Activated T-cell treated with anti-CD3 and anti-CD28 coated beads for 4 hours (primary cell): ENCODE measurements around the gene RNF169.
"Not testable (repeated sequence)": the region's sequence is repeated elsewhere in the genome, so short reads cannot be mapped to it uniquely, and the experiment has no call there.

Experiments used
- DNase-seq: peaks from one replicate; pipeline ENCODE4 v3.0.0-alpha.2; 2020

The RNF169 gene

DNA sequence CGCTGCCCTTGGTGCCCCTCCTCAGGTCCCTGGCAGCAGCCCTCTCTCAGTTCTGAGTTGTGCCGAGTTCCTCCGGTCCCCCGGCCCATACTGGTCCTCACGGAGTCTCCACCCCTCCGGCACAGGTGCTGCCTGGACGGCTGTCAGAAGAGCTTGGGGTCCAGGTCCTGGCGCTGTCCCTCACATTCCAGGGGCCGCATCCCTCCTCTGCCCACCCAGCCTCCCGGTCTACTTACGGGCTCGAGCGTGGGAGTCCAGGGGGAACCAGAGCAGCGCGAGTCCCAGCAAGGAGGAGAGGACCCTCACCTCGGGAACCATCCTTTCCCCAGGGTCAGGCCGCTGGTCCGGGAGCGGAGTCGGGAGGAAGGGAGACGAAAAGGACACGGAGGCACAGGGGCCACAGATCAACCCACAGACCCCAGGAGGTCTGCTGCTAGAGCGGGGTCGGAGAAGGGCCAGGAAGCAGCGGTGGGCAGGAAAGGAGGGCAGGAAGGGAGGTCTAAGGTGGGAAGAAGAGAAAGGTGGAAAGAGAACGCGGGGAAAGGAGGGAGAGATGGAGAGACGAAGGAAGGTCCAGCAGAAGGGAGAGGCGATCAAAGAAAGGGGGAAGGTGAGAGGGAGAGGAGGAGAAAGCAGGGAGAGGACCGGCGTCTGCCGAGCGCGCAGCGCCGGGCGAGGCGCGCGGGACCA, 17.9 kb upstream of the RNF169 start:
- no peak for DNase-seq

- DNase-seq, result no peak
These were observed 17.2 kb upstream of the RNF169 start, which contains the start of gene CHRDL2 for GRCh38 chr11:74731301-74732094. Gene CHRDL2 (minus strand): TSS chr11:74731426. CDS start chr11:74730888, 538 bp downstream.

GRCh38 chr11:74734559-74734925, 14.1 kb upstream of the RNF169 start:
- DNase-seq, result no peak

GRCh38 chr11:74735365-74735928, 13.2 kb upstream of the RNF169 start:
- DNase-seq, result no peak

- DNase-seq, result no peak
These were observed 12.6 kb upstream of the RNF169 start for GRCh38 chr11:74736031-74736430.

DNA sequence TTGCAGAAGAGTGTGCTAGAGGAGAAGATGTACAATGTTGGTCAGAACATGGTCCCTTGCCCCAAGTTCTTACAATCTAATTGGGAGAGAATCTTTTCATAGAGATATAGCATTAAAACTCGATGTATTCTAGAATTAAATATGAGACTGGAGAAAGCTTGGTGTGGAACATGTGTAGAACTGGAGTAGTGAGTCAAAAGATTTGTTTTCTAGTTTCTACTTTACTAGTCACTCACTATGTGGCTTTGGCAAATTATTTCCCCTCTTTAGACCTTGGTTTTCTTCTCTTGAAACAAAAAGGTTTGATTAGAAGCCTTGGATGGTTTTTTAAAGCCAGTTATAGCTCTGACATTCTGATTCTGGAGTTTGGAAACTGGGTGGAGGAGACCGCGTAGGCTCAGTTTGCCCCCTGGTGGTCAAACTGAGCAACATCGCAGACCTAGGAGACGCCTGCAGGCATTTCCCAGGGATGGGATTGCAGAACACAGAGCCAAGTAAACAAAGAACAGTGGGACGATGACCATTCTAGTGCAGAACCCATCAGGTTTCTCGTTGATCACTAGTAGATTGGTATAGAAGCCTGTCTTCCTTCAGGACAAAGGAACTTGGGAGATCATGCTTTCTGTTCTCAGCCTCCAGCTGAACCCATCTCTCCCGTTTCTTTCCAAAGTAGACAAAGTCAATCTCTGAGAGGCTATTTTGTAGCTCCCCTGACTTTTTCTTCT, 8.9 kb upstream of the RNF169 start:
- DNase-seq, result peak; percentile 16

GRCh38 chr11:74742070-74742469, 6.6 kb upstream of the RNF169 start:
- DNase-seq, result no peak

- DNase-seq, result no peak
These were observed 5.0 kb upstream of the RNF169 start for GRCh38 chr11:74743640-74744039.

DNA sequence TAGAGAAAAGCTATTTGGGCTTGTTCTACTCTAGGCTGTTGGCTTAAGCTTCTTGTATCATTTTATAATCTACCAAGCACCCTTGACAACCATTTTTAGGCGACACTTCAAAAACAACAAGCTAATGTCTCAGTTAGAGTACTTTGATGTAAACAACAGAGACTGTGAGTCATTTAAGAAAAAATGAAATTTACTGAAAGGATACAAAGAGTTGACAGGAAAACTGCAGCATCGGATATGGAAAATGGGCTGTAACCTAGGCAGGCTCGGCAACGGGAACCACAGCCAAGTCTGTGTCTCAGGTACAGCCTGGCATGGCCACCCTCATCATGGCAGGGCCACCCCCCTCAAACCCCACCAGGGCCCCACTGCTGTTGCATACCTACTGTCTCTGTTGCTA, 4.4 kb upstream of the RNF169 start:
- no peak for DNase-seq

DNA sequence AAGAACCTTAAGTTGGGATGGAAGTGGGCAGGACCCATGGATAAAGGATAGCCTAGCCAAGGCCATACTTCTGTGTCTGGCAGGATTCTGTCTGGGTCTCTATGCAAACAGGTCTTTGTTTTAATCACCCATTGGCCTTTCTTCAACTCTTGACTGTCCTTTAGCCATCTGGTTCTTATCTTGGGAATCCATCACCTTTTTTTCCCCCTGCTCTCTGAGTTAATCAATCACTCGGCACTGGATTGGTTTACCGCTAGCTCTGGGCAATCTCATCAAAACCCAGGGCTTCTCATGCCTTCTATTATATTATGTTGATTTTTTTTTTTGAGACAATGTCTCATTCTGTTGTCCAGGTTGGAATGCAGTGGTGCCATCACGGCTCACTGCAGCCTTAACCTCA, 1.8 kb upstream of the RNF169 start:
- no peak for DNase-seq

- DNase-seq, result peak; percentile 30
These were observed 697 bp downstream of the RNF169 start for GRCh38 chr11:74749127-74749964.

GRCh38 chr11:74749965-74750296, 1.3 kb downstream of the RNF169 start:
- DNase-seq, result no peak

GRCh38 chr11:74750598-74750997, 1.9 kb downstream of the RNF169 start:
- not testable (repeated sequence) for DNase-seq

DNA sequence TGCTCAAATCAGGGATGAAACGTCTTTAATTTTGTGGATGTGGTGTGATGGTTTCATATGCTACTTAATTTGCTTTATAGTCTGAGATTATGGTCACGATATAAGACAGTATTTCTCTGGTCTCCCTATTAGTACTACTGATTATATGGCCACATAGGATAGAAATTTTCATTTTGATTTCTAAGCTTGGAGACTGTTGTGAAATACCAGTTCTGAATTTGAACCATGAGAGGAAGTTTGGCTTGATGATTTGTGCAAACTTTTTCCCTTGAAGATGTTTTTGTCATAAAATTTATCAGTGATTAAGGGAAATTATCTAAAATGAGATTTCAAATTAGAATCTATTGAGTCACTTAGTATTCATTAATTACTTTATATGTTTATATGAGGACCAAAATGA, 2.7 kb downstream of the RNF169 start:
- DNase-seq, result no peak

DNA sequence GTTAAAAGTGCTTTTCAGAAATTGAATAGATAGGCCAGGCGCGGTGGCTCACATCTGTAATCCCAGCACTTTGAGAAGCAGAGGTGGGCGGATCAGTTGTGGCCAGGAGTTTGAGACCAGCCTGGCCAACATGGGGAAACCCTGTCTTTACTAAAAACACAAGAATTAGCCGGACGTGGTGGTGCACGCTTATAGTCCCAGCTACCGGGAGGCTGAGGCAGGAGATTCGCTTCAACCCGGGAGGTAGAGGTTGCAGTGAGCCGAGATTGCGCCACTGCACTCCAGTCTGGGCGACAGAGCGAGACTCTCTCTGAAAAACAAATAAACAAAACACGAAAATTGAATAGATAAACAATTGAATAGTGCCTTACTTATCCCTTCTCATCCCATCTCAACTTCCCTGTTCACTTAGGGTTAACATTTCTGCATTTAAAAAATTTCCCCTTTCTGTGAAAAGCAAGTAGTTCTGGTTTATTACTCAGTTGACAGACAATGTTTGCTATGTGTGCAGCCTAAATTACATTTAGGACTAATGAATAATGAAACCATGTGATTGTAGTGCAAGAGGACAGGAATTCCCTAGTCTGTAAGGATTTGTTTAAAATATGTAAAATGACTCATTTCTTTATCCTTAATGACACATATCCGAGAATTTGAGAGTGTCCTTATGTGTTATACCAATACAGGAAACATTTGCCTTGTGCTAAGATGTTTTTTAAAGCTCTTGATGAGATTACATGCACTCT, 6.0 kb downstream of the RNF169 start:
- no peak for DNase-seq

- DNase-seq, result no peak
These were observed 6.8 kb downstream of the RNF169 start for GRCh38 chr11:74755395-74755995.

GRCh38 chr11:74756571-74756970, 7.9 kb downstream of the RNF169 start:
- DNase-seq, result no peak

GRCh38 chr11:74766905-74767304, 18.3 kb downstream of the RNF169 start:
- no peak for DNase-seq

DNA sequence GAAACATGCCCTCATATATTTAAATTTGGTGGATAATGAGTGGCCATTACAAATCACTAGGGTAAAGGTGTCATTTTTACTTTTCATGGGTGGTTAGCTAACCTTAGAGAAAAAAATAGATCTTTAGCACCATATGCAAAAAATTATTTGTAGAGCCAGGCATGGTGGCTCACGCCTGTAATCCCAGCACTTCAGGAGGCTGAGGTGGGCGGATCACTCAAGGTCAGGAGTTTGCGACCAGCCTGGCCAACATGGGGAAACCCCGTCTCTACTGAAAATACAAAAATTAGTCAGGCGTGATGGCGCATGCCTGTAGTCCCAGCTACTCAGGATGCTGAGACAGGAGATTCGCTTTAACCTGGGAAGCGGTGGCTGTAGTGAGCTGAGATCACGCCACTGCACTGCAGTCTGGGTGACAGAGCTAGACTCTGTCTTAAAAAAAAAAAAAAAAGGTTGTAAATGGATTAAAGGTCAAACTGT, 19.6 kb downstream of the RNF169 start:
- not testable (repeated sequence) for DNase-seq

DNA sequence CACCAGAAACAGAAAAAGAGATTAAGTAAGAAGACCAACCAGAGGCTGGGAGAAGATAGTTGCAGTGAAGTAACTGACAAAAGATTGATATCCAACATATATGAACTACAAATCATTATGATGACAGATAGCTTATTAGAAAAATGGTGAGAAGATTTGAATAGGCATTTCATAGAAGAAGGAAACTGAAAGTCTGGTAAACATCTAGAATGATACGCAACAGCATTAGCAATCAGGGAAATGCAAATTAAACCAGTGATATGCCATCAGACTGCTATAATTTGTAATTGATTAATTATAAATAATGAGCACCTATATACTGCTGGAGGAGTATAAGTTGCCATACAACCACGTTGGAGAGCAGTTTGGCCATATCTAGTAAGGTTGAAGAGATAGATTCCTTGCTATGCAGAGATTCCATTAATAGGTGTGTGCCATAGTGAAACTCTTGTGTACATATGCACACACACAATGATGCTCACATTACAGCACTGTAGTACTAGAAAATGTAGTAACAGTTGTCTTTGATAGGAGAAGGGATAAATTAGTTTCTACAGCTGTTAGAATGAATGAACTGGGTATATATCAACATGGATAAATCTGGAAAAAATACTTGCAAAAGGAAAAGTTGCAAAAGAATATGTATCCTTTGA, 20.5 kb downstream of the RNF169 start:
- no peak for DNase-seq

DNA sequence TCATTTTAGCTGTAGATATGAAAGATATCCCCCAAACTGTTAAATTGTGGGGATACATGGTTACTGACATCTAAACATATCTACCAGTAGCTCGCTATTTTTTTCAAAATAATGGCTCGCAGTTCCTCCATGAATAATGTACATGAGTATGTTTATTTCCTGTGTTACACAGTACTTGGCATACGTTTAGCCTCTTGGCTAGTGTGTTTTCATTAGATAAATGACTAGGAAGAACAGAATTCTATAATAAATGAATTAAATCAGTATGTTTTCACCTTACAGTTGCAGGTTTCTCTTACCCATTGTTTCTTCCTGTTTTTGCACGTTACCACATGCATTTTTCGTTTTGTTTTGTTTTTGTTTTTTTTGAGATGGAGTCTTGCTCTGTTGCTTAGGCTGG, 21.8 kb downstream of the RNF169 start:
- DNase-seq, result no peak
